BLaER1 (cell line): ENCODE measurements around the gene NXN.

Source experiments
- H3K27ac ChIP-seq: shearing (Covaris generic); formaldehyde crosslinking; 2 replicates; pipeline ENCODE4 v1.8.1; 2022
- H3K27me3 ChIP-seq: shearing (Covaris generic); formaldehyde crosslinking; 2 replicates; pipeline ENCODE4 v1.8.1; 2022
- H3K36me3 ChIP-seq: shearing (Covaris generic); formaldehyde crosslinking; 2 replicates; pipeline ENCODE4 v1.8.1; 2022
- H3K4me1 ChIP-seq: shearing (Covaris generic); formaldehyde crosslinking; 2 replicates; pipeline ENCODE4 v1.8.1; 2022
- H3K4me2 ChIP-seq: shearing (Covaris generic); formaldehyde crosslinking; 2 replicates; pipeline ENCODE4 v1.8.1; 2022
- H3K4me3 ChIP-seq: shearing (Covaris generic); formaldehyde crosslinking; 2 replicates; pipeline ENCODE4 v1.8.1; 2022
- H3K9ac ChIP-seq: shearing (Covaris generic); formaldehyde crosslinking; 2 replicates; pipeline ENCODE4 v1.8.1; 2022
- H3K9me3 ChIP-seq: shearing (Covaris generic); formaldehyde crosslinking; 2 replicates; pipeline ENCODE4 v1.8.1; 2022
- H4K20me1 ChIP-seq: shearing (Covaris generic); formaldehyde crosslinking; 2 replicates; pipeline ENCODE4 v1.8.1; 2022
- Cebpa-rat ChIP-seq: shearing (Covaris generic); IDR thresholded peaks from 2 replicates; pipeline ENCODE4 v1.8.1; 2022

Gene NXN

GRCh38 chr17:802901-803881 is 176.4 kb downstream of the NXN start:
- Histone ChIP-seq H3K36me3 (peaks cover 62% of the 10 kb centered on the region), H3K4me2 (peak overlapping the region; percentile 98), H3K4me3 (peak overlapping the region; percentile 76), H4K20me1 (peaks cover 16% of the 10 kb centered on the region), H3K9ac (peak overlapping the region; percentile 96), H3K9me3 (no peaks in the 10 kb centered on the region), H3K4me1 (peaks cover 88% of the 10 kb centered on the region), H3K27ac (peak overlapping the region; percentile 97), H3K27me3 (no peaks in the 10 kb centered on the region)
- no peak for TF ChIP-seq Cebpa-rat

GRCh38 chr17:802481-802880 is 177.1 kb downstream of the NXN start:
- Histone ChIP-seq H4K20me1 (peaks cover 9% of the 10 kb centered on the region), H3K4me2 (peak overlapping the region; percentile 98), H3K27ac (peak overlapping the region; percentile 97), H3K27me3 (no peaks in the 10 kb centered on the region), H3K9ac (peak overlapping the region; percentile 96), H3K9me3 (no peaks in the 10 kb centered on the region), H3K4me3 (peak overlapping the region; percentile 76), H3K36me3 (peaks cover 57% of the 10 kb centered on the region), H3K4me1 (peaks cover 88% of the 10 kb centered on the region)
- TF ChIP-seq Cebpa-rat = no peak

- H3K4me1 ChIP-seq = peaks cover 88% of the 10 kb centered on the region
- peak overlapping the region; percentile 98 for H3K4me2 ChIP-seq
- H3K4me3 ChIP-seq = peak overlapping the region; percentile 76
- no peaks in the 10 kb centered on the region for H3K27me3 ChIP-seq
- H3K9me3 ChIP-seq = no peaks in the 10 kb centered on the region
- peaks cover 56% of the 10 kb centered on the region for H3K36me3 ChIP-seq
- peak overlapping the region; percentile 97 for H3K27ac ChIP-seq
- no peak for TF ChIP-seq Cebpa-rat
- peak overlapping the region; percentile 96 for H3K9ac ChIP-seq
- 0 out of 2 replicates have a peak, but pooled peaks cover under 1% of the 10 kb centered on the region for H4K20me1 ChIP-seq
Measured at GRCh38 chr17:801660-802059, 177.9 kb downstream of the NXN start.

- H3K27me3 ChIP-seq = no peaks in the 10 kb centered on the region
- H3K4me1 ChIP-seq = peaks cover 88% of the 10 kb centered on the region
- TF ChIP-seq Cebpa-rat = no peak
- no peaks in the 10 kb centered on the region for H4K20me1 ChIP-seq
- peaks cover 61% of the 10 kb centered on the region for H3K36me3 ChIP-seq
- H3K27ac ChIP-seq = peak overlapping the region; percentile 97
- H3K9me3 ChIP-seq = no peaks in the 10 kb centered on the region
- peak overlapping the region; percentile 98 for H3K4me2 ChIP-seq
- peak overlapping the region; percentile 96 for H3K9ac ChIP-seq
- peak overlapping the region; percentile 76 for H3K4me3 ChIP-seq
Measured at GRCh38 chr17:800446-801242, 178.9 kb downstream of the NXN start.

GRCh38 chr17:799261-799660 is 180.3 kb downstream of the NXN start:
- Histone ChIP-seq H3K9ac (peak overlapping the region; percentile 74), H3K4me3 (peak overlapping the region; percentile 51; the same call in 1 of the 2 replicates), H3K36me3 (peaks cover 56% of the 10 kb centered on the region), H3K4me1 (peaks cover 89% of the 10 kb centered on the region), H3K4me2 (peak overlapping the region; percentile 98), H3K27ac (peak overlapping the region; percentile 97), H3K9me3 (no peaks in the 10 kb centered on the region), H4K20me1 (no peaks in the 10 kb centered on the region), H3K27me3 (no peaks in the 10 kb centered on the region)
- no peak for TF ChIP-seq Cebpa-rat

GRCh38 chr17:798246-798645 is 181.3 kb downstream of the NXN start:
- peak overlapping the region; percentile 51 for H3K4me3 ChIP-seq
- peak overlapping the region; percentile 98 for H3K4me2 ChIP-seq
- peaks cover 45% of the 10 kb centered on the region for H3K36me3 ChIP-seq
- no peaks in the 10 kb centered on the region for H3K9me3 ChIP-seq
- no peak for TF ChIP-seq Cebpa-rat
- peaks cover 6% of the 10 kb centered on the region; the same call in 1 of the 2 replicates for H4K20me1 ChIP-seq
- peaks cover 89% of the 10 kb centered on the region for H3K4me1 ChIP-seq
- peak overlapping the region; percentile 97 for H3K27ac ChIP-seq
- H3K9ac ChIP-seq = peak overlapping the region; percentile 74
- no peaks in the 10 kb centered on the region for H3K27me3 ChIP-seq

GRCh38 chr17:797236-797840 is 182.2 kb downstream of the NXN start:
- Histone ChIP-seq H3K9me3 (no peaks in the 10 kb centered on the region), H3K4me1 (peaks cover 85% of the 10 kb centered on the region), H3K4me2 (peak overlapping the region; percentile 98), H4K20me1 (peaks cover 6% of the 10 kb centered on the region; the same call in 1 of the 2 replicates), H3K4me3 (no peak overlapping the region; the same call in 1 of the 2 replicates), H3K36me3 (peaks cover 43% of the 10 kb centered on the region), H3K9ac (peak overlapping the region; percentile 31; the same call in 1 of the 2 replicates), H3K27ac (peak overlapping the region; percentile 97), H3K27me3 (no peaks in the 10 kb centered on the region)
- no peak for TF ChIP-seq Cebpa-rat

- Histone ChIP-seq H4K20me1 (peaks cover 11% of the 10 kb centered on the region; the same call in 1 of the 2 replicates), H3K27me3 (no peaks in the 10 kb centered on the region), H3K4me1 (peaks cover 80% of the 10 kb centered on the region), H3K4me3 (no peak overlapping the region), H3K27ac (peak overlapping the region; percentile 97), H3K4me2 (peak overlapping the region; percentile 98), H3K9ac (peak overlapping the region; percentile 31), H3K9me3 (no peaks in the 10 kb centered on the region), H3K36me3 (peaks cover 48% of the 10 kb centered on the region)
- TF ChIP-seq Cebpa-rat = no peak
Measured at GRCh38 chr17:796609-797008, 183.0 kb downstream of the NXN start.

GRCh38 chr17:795721-796120 is 183.9 kb downstream of the NXN start:
- no peak for TF ChIP-seq Cebpa-rat

More at GRCh38 chr17:795721-796120, 183.9 kb downstream of the NXN start:
- H3K36me3 ChIP-seq = peaks cover 56% of the 10 kb centered on the region
- H3K4me1 ChIP-seq = peaks cover 78% of the 10 kb centered on the region
- peaks cover 18% of the 10 kb centered on the region; the same call in 1 of the 2 replicates for H4K20me1 ChIP-seq
- H3K4me2 ChIP-seq = peak overlapping the region; percentile 98
- H3K9me3 ChIP-seq = no peaks in the 10 kb centered on the region
- H3K9ac ChIP-seq = peak overlapping the region; percentile 20
- no peaks in the 10 kb centered on the region for H3K27me3 ChIP-seq
- no peak overlapping the region for H3K4me3 ChIP-seq
- H3K27ac ChIP-seq = peak overlapping the region; percentile 64
